T follicular helper cell (primary cell): ENCODE data around the gene MYO5A.

Experiments used
- DNase-seq: peaks from one replicate; pipeline ENCODE4 v3.0.0-alpha.2; 2020; ENCODE audit warnings: low read depth

Gene MYO5A

GRCh38 chr15:52329987-52330386 lies 198.7 kb downstream of the MYO5A start:
- DNase-seq, result no peak

DNA sequence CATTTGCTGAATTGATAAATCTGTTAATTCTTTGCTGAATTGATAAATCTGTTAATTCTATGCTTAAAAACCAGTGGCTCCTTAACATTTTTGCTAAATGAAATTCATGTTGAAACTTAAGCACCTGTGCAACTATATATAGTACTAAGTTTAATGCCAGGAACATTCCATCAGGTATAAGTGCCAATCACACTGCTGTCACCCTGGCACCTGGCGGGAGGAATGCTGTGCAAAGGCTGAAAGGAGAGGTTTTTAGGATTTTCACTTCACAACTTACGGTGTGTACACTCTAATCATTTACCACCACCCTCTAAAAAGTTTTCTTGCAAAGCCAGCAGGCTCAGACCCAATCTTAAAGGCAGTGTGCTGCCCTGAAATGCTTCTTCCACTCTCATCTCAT lies 199.5 kb downstream of the MYO5A start:
- DNase-seq, result no peak

- DNase-seq, result no peak
Observed at GRCh38 chr15:52328680-52329079, 200.0 kb downstream of the MYO5A start.

DNA sequence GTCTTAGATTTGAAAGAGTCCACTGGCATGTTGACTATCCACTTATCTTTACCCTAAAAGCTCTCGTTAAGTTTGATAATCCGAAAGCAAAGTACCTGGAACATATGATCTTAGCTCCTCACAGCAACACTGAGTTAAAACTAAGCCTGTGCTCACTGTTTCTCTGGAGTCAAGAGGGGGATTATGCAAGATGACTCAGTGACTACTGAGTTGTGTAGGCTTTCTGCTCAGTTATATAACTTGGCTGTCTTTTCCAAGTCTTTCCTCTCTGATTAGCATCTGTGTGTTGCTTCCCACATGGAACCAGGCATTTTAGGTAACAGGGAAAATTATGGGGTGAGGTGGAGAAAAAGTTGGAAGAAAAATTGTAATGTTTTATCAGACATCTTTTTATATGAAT lies 201.9 kb downstream of the MYO5A start:
- no peak for DNase-seq

GRCh38 chr15:52324109-52324508 lies 204.6 kb downstream of the MYO5A start:
- no peak for DNase-seq

DNA sequence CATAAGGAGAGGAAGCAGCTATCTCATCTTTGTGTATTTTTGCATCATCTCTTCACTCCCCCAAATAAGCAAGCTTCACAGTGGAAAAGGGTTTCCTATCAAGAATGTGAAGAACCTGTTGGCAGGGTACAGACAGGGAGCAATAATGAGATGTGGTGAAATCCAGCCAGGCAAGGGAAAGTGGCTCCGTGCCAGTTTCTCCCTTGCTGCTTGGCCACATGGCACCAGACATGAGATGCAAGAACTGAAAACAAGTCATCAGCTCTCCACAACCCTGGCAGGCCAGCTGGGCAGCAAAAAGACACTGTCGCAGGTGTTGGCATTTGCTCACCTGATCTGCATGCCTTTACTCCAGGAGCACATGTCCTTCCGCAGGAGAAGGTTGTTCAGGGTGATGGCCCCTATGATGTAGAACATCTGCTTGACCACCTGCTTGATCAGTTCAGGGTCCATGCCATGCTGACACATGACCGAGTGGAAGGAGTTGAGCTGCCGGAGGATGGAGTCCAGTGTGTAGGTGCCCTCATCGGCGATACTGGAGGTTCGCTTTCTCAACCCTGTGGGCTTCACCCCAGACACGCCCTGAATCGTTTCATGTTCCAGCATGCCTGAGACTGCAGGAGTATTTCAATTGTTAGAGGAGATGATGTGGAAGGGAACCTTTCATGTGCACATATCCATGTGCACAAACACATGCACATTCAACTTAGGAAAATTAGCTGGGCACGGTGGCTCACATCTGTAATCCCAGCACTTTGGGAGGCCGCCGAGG lies 209.8 kb downstream of the MYO5A start:
- no peak for DNase-seq

DNA sequence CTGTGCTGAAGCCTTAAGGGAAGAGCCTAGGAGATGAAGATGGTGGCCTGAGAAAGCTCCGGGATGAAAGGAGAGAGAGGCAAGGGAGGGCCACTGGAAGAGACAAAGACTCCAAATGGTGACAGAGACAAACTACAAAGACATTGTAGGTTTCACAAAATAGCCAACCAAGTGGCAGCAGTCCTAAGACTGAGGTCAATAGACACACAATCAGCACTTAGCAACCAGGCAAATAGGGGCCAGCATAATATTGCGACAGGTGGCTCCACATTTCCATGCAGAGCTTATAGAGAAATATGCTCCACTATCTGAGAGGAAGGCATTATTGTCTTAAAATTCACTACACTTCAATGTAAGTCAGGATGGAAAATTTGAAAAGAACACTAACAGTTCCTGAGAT lies 211.0 kb downstream of the MYO5A start:
- no peak for DNase-seq

GRCh38 chr15:52317022-52317421 lies 211.7 kb downstream of the MYO5A start:
- DNase-seq, result no peak

DNA sequence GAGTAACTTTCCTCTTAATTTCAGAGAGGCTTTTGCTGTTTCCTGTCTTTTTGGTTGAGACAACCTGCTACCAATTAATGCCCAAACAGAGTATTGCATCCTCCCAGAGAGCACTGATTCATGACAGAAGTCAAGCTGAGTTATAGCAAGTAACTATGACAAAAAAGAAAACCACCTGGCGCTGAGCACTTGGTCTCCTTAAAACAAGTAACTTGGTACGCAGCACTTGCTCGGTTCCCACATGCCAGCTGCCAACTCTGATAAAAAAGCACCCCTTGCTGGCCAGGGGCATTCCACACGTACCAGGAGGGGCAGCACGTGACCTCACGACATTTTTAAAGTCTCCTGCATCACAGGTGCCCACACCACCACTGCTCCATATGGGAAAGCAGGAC lies 219.5 kb downstream of the MYO5A start:
- no peak for DNase-seq

- DNase-seq, result no peak
Observed at GRCh38 chr15:52308446-52309153, 220.1 kb downstream of the MYO5A start.

DNA sequence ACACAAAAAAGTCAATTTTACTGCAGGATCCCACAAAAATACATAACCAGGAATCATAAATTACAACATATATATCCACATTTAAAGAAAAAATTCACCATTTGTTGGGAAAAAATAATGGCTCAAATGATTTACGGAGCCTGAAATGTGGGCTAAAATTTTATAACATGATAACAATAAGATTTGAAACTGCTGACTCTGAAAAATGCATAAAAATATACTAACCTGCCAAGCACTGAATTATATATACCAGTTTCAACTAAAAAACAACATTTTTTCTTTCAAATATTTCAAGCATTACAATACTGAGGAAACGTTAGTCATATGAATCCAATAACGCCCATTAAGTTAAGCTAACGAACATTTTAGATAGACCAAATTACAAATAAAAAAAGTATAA lies 220.8 kb downstream of the MYO5A start:
- no peak for DNase-seq

- DNase-seq, result no peak
Observed at GRCh38 chr15:52306270-52306669, 222.4 kb downstream of the MYO5A start.

GRCh38 chr15:52303093-52303772 lies 225.4 kb downstream of the MYO5A start:
- DNase-seq, result no peak

GRCh38 chr15:52301265-52301847 lies 227.3 kb downstream of the MYO5A start:
- no peak for DNase-seq

- no peak for DNase-seq
Observed at GRCh38 chr15:52295421-52296001, 233.2 kb downstream of the MYO5A start, which contains the start of gene MYO5C. MYO5C (minus strand) TSS chr15:52295804; CDS start chr15:52295636, 168 bp downstream.

DNA sequence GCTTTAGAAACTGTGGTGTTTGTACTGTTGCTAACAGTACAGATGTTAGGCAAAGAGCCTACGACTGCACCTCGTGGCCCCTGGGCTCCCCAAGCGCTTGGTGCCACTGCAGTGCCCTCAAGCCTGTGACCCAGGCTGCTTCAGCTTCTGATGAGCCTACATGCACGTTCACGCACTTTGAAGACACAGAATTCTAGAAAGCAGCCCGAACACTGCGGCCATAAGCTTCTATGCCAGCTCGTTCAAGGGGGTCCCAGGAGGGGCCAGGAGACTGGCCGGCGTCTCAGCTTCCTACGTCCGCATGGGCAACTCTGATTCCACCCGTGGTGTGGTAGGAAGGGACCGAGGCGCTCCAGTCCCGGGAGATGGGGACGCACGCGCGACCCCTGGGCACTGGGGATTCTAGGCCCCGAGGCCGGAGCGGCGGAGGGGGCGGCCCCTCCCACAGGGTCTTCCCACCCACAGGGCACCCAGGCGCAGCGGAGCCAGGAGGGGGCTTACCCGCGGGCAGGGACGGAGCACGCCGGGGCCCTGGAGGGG lies 233.7 kb downstream of the MYO5A start:
- no peak for DNase-seq

GRCh38 chr15:52292780-52293392 lies 235.8 kb downstream of the MYO5A start:
- DNase-seq, result no peak

GRCh38 chr15:52291204-52291603 lies 237.5 kb downstream of the MYO5A start:
- DNase-seq, result no peak

GRCh38 chr15:52290800-52291199 lies 237.9 kb downstream of the MYO5A start:
- DNase-seq, result no peak

DNA sequence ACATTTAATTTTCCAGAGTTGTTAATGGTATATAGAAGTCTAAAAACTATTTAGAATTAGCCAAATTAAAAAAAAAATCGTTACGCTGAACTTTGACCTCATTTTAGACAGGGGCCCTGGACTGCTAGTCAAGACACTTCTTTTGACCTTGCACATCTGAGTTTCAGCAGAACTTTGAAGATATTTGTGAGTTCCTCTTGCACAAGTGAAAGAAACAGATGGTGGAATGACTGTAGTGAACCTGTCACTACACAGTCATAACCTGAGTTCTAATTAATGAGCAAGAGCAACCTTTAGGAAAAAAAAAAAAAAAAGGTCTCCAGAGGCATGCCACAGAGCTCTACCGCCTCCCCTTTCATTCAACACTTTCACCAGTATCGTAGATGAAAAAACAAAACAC lies 238.4 kb downstream of the MYO5A start:
- DNase-seq, result no peak

DNA sequence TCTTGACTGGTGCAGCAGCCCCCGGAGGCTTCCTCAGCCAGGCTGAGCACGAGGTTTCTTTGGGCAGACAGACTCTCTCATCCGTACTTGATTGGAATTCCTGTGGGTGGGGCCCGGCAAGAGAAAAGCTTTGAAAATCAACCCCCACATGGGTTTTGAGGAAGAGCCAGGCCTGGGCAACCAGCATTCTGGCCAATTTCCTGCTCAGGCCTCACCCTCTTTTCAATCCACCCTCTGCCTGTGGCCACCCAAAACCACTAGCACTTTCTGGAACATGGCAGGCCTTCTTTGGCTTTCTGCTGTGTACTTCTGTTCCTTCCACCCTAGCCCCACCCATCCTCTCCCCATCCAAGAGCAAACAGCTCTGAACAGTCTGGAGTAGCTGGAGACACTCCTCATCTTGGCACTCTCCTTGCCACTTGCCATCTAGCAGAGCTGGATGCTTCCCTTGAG lies 239.0 kb downstream of the MYO5A start:
- DNase-seq, result no peak
